GM06990 (cell line): ENCODE measurements around the gene PLXDC2.

Experiments
- DNase-seq: peaks from one replicate; pipeline ENCODE4 v3.0.0-alpha.2; 2011; ENCODE audit not compliant: insufficient read length; ENCODE audit errors: extremely low read depth
- H3K27me3 ChIP-seq: replicated peaks from 2 replicates; pipeline ENCODE4 v1.6.0; 2011; ENCODE audit warnings: low read length; ENCODE audit not compliant: control insufficient read depth, insufficient read depth
- H3K36me3 ChIP-seq: 2 replicates; pipeline ENCODE4 v1.5.1; 2011; ENCODE audit warnings: low read length; ENCODE audit not compliant: control insufficient read depth, insufficient read depth
- H3K4me3 ChIP-seq: replicated peaks from 2 replicates; pipeline ENCODE4 v1.5.1; 2011; ENCODE audit warnings: low read depth, mild to moderate bottlenecking, control low read depth, low read length
- TF ChIP-seq, protein P1 (sequence below): IDR thresholded peaks from 2 replicates; pipeline ENCODE4 v1.5.1; 2011; ENCODE audit warnings: low read length, control low read depth, mild to moderate bottlenecking, inconsistent platforms; ENCODE audit not compliant: insufficient read depth, poor library complexity, severe bottlenecking

Gene PLXDC2

GRCh38 chr10:20247454-20247853 is 431.2 kb downstream of the PLXDC2 start:
- Histone ChIP-seq H3K27me3 (no peaks in the 10 kb centered on the region), H3K36me3 (no peaks in the 10 kb centered on the region), H3K4me3 (no peak overlapping the region)
- TF ChIP-seq, protein P1, sequence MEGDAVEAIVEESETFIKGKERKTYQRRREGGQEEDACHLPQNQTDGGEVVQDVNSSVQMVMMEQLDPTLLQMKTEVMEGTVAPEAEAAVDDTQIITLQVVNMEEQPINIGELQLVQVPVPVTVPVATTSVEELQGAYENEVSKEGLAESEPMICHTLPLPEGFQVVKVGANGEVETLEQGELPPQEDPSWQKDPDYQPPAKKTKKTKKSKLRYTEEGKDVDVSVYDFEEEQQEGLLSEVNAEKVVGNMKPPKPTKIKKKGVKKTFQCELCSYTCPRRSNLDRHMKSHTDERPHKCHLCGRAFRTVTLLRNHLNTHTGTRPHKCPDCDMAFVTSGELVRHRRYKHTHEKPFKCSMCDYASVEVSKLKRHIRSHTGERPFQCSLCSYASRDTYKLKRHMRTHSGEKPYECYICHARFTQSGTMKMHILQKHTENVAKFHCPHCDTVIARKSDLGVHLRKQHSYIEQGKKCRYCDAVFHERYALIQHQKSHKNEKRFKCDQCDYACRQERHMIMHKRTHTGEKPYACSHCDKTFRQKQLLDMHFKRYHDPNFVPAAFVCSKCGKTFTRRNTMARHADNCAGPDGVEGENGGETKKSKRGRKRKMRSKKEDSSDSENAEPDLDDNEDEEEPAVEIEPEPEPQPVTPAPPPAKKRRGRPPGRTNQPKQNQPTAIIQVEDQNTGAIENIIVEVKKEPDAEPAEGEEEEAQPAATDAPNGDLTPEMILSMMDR, result no peak
- no peak for DNase-seq

GRCh38 chr10:20247891-20248708 is 431.9 kb downstream of the PLXDC2 start:
- TF ChIP-seq, protein P1, result no peak
- no peak overlapping the region for H3K4me3 ChIP-seq
- no peaks in the 10 kb centered on the region for H3K27me3 ChIP-seq
- H3K36me3 ChIP-seq, result no peaks in the 10 kb centered on the region
- no peak for DNase-seq

DNA sequence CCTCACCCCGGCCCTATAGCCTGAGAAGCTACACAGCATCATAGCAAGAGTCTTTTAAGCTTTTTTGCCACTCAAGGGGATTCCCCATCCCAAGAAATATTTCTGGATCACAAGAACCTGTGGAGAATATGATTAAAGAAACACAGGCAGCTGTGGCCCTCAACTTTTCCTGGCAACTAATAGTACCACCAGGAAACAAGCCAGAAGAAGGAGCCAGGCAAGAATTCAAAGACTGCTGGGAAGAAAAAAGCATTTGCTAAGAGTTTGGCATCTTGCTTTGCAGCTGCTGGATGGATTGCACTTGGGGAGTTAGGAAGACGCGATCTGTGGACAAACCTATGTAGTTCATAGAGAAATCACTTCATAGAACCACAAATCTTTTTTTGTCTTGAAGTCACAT is 437.8 kb downstream of the PLXDC2 start:
- Histone ChIP-seq H3K36me3 (no peaks in the 10 kb centered on the region), H3K27me3 (no peaks in the 10 kb centered on the region), H3K4me3 (no peak overlapping the region)
- TF ChIP-seq, protein P1, result no peak
- DNase-seq, result no peak

- Histone ChIP-seq H3K4me3 (no peak overlapping the region), H3K36me3 (no peaks in the 10 kb centered on the region), H3K27me3 (no peaks in the 10 kb centered on the region)
- TF ChIP-seq, protein P1, result no peak
- DNase-seq, result no peak
Measured at GRCh38 chr10:20254497-20254896, 438.3 kb downstream of the PLXDC2 start.

DNA sequence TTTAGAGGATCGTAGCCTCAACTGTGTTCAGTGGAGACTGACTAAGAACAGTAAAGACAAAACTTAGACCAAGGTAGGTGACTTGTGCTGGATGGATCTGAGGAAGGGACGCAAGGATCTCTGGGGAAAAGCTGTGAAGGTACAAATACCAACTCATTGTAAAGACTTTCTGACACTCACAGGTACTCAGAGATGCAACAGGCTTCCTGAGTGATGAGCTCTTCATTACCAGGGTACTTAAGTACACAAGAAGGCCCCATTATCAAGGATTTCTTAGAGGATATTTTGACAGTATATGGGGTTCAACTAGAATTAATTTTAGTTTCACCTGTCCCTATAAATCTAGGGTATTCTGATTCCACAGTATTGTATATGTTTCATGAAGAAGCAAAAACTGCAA is 440.7 kb downstream of the PLXDC2 start:
- Histone ChIP-seq H3K36me3 (no peaks in the 10 kb centered on the region), H3K27me3 (no peaks in the 10 kb centered on the region), H3K4me3 (no peak overlapping the region)
- DNase-seq, result no peak
- TF ChIP-seq, protein P1, result no peak
